ENCODE measurements around the gene SYNM. TPM values are rescaled to one million over a fixed set of nuclear protein-coding genes. Genes with fewer than 3 reads are reported as not detected.
"Not testable (repeated sequence)": the region's sequence is repeated elsewhere in the genome, so short reads cannot be mapped to it uniquely, and the experiment has no call there.

The SYNM gene
- total and polyA plus RNA-seq, 2 donors from 2014 or later: 4.5 to 23.2 TPM

DNA sequence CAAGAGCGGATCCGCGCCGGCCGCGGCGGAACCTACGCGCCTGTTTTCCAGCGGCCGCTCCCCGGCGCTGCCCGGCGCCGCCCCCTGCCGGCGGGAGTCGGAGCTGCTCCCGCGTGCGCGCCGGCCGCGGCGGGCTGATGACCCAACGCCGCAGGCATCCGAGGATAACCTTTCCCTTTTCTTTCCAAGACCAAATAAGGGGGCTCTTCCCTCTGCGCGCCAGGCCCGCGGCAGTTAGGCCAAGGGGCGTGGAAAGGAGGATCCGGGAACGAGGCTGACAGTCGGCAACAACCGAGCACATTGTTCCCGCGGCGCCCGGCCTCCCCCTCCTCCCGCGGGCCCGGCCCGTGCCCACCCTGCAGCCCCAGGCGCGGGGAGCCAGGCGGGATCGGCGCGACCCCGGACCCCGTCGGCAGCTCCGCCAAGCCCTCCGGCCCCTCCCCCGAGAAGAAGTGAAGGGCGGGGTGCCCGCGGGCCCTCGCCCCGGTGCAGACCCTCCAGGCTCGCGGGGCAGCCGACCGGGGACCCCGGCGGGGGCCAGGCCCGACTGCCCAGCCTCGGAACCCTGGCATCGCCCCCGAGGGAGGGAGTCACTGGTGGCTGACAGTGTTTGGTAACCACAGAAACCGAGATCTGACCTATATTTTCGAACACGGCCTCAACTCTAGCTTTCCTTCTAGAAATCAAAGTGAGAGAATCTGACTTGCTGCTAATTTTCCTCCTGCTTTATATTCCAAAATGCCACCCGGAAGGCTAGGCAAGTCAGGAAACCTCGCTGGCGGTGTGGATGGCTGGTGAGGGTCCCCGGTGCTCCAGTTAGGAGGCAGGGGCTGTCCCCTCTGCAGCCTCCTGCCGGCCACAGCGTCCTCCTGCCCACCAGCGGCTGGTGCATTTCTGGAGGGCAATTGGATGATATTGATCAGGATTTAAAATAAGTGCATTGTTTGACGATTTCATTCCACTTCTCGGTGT lies 45.6 kb upstream of the SYNM start:
- intact Hi-C loops (cut with DNase I): no loop called here
- no peak for FAIRE-seq
- Histone ChIP-seq H3K9me3 (ENCODE audit: control insufficient read depth in 2 of 3, insufficient read depth in 1 of 3, low read length in 3 of 3) (no peaks in the 10 kb centered on the region), H3K36me3 (ENCODE audit: control insufficient read depth in 2 of 3, insufficient read depth in 3 of 3, low read length in 3 of 3) (no peaks in the 10 kb centered on the region), H3K4me3 (ENCODE audit: low read length in 3 of 3) (peak overlapping the region; percentile 26 to 55 (median 48)), H3K9ac (ENCODE audit: low read length in 3 of 3) (peak overlapping the region in 2 of 3 donors; percentile 27 to 61), H3K4me1 (ENCODE audit: control insufficient read depth in 2 of 3, insufficient read depth in 2 of 3, low read depth in 1 of 3, low read length in 3 of 3) (no peaks in the 10 kb centered on the region), H3K27ac (ENCODE audit: low read depth in 2 of 2, low read length in 2 of 2) (peak overlapping the region in 1 of 2 donors; percentile 10), H3K27me3 (ENCODE audit: control insufficient read depth, insufficient read depth, low read length) (no peaks in the 10 kb centered on the region)
- TF ChIP-seq CTCF (IDR thresholded peaks at IDR 0.05; ENCODE audit: borderline replicate concordance, extremely low read depth, insufficient read depth): peak; percentile 77
- peak; percentile 83 to 95 (median 89) for DNase-seq

DNA sequence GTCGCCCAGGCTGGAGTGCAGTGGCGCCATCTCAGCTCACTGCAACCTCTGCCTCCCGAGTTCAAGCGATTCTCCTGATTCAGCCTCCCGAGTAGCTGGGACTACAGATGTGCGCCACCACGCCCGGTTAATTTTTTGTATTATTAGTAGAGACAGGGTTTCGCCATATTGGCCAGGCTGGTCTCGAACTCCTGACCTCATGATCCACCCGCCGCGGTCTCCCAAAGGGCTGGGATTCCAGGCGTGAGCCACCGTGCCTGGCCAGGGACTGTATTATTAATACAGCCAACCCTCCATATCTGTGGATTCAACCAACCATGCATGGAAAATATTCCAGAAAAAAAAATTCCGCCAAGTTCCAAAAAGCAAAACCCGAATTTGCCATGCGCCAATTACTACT lies 44.7 kb upstream of the SYNM start:
- FAIRE-seq; H3K27ac ChIP-seq (ENCODE audit: low read depth in 2 of 2, low read length in 2 of 2); H3K4me1 ChIP-seq (ENCODE audit: control insufficient read depth in 2 of 3, insufficient read depth in 2 of 3, low read depth in 1 of 3, low read length in 3 of 3); H3K36me3 ChIP-seq (ENCODE audit: control insufficient read depth in 2 of 3, insufficient read depth in 3 of 3, low read length in 3 of 3); H3K4me3 ChIP-seq (ENCODE audit: low read length in 3 of 3); DNase-seq; H3K9me3 ChIP-seq (ENCODE audit: control insufficient read depth in 2 of 3, insufficient read depth in 1 of 3, low read length in 3 of 3); H3K9ac ChIP-seq (ENCODE audit: low read length in 3 of 3); H3K27me3 ChIP-seq (ENCODE audit: control insufficient read depth, insufficient read depth, low read length); intact Hi-C loops (cut with DNase I): not testable (repeated sequence)

- Histone ChIP-seq H3K4me1 (ENCODE audit: control insufficient read depth in 2 of 3, insufficient read depth in 2 of 3, low read depth in 1 of 3, low read length in 3 of 3) (no peaks in the 10 kb centered on the region), H3K36me3 (ENCODE audit: control insufficient read depth in 2 of 3, insufficient read depth in 3 of 3, low read length in 3 of 3) (no peaks in the 10 kb centered on the region), H3K9ac (ENCODE audit: low read length in 3 of 3) (no peak overlapping the region), H3K27me3 (ENCODE audit: control insufficient read depth, insufficient read depth, low read length) (no peaks in the 10 kb centered on the region), H3K9me3 (ENCODE audit: control insufficient read depth in 2 of 3, insufficient read depth in 1 of 3, low read length in 3 of 3) (no peaks in the 10 kb centered on the region), H3K4me3 (ENCODE audit: low read length in 3 of 3) (no peak overlapping the region), H3K27ac (ENCODE audit: low read depth in 2 of 2, low read length in 2 of 2) (no peak overlapping the region)
- no peak for TF ChIP-seq CTCF (IDR thresholded peaks at IDR 0.05; ENCODE audit: borderline replicate concordance, extremely low read depth, insufficient read depth)
- no peak for DNase-seq
- intact Hi-C loops (cut with DNase I): no loop called here
- FAIRE-seq: no peak
Observed at GRCh38 chr15:99062226-99062625, 42.7 kb upstream of the SYNM start.

- Histone ChIP-seq H3K4me3 (ENCODE audit: low read length in 3 of 3) (no peak overlapping the region), H3K9me3 (ENCODE audit: control insufficient read depth in 2 of 3, insufficient read depth in 1 of 3, low read length in 3 of 3) (no peaks in the 10 kb centered on the region), H3K36me3 (ENCODE audit: control insufficient read depth in 2 of 3, insufficient read depth in 3 of 3, low read length in 3 of 3) (no peaks in the 10 kb centered on the region), H3K27ac (ENCODE audit: low read depth in 2 of 2, low read length in 2 of 2) (no peak overlapping the region), H3K9ac (ENCODE audit: low read length in 3 of 3) (no peak overlapping the region), H3K4me1 (ENCODE audit: control insufficient read depth in 2 of 3, insufficient read depth in 2 of 3, low read depth in 1 of 3, low read length in 3 of 3) (no peaks in the 10 kb centered on the region), H3K27me3 (ENCODE audit: control insufficient read depth, insufficient read depth, low read length) (no peaks in the 10 kb centered on the region)
- DNase-seq: no peak
- no peak for TF ChIP-seq CTCF (IDR thresholded peaks at IDR 0.05; ENCODE audit: borderline replicate concordance, extremely low read depth, insufficient read depth)
- intact Hi-C loops (cut with DNase I): no loop called here
- no peak for FAIRE-seq
Observed at GRCh38 chr15:99068186-99068585, 36.7 kb upstream of the SYNM start.

Measured in kidney (tissue), 14 donors.